A549 (cell line): ENCODE measurements around the gene ORC1.

Source experiments
- CEBPB ChIP-seq, 2 experiments: fragments of >200 bp in 1 of 2; sonication (Bioruptor Twin) in 1 of 2; formaldehyde crosslinking in 1 of 2; IDR thresholded peaks; 2 replicates each; pipeline ENCODE4 v1.6.1; 2012 to 2016
- CHD2 ChIP-seq: fragments of 150-350 bp; IDR thresholded peaks from 2 replicates; pipeline ENCODE4 v1.6.1; 2014; ENCODE audit warnings: low read length; ENCODE audit not compliant: partially characterized antibody
- CTCF ChIP-seq: fragments of >200 bp; sonication (Bioruptor Twin); formaldehyde crosslinking; IDR thresholded peaks from 3 replicates; pipeline ENCODE4 v1.5.1; 2016
- ESRRA ChIP-seq: fragments of 150-350 bp; IDR thresholded peaks from 2 replicates; pipeline ENCODE4 v1.6.1; 2014; ENCODE audit warnings: mild to moderate bottlenecking, low read length, borderline replicate concordance
- MAX ChIP-seq: IDR thresholded peaks from 2 replicates; pipeline ENCODE4 v1.6.1; 2012
- POLR2A ChIP-seq: IDR thresholded peaks from 2 replicates; pipeline ENCODE4 v1.6.1; 2012; ENCODE audit warnings: mild to moderate bottlenecking, low read length
- POLR2AphosphoS2 ChIP-seq: conservative IDR thresholded peaks from 2 replicates; pipeline ENCODE4 v1.6.1; 2012; ENCODE audit warnings: low read length, improper control_type of control experiment, inconsistent platforms
- RNF2 ChIP-seq: fragments of 200-600 bp; sonication (generic); IDR thresholded peaks from 2 replicates; pipeline ENCODE4 v1.6.1; 2016; ENCODE audit warnings: low read depth, mild to moderate bottlenecking, antibody characterized with exemption, moderate library complexity, borderline replicate concordance
- SMC3 ChIP-seq: fragments of >200 bp; sonication (Bioruptor Twin); formaldehyde crosslinking; IDR thresholded peaks from 3 replicates; pipeline ENCODE4 v1.6.1; 2018; ENCODE audit warnings: inconsistent platforms
- TP53 ChIP-seq: fragments of 250-450 bp; sonication (Bioruptor Pico); IDR thresholded peaks from 2 replicates; pipeline ENCODE4 v1.5.0; 2021; ENCODE audit warnings: mild to moderate bottlenecking, moderate library complexity
- ZFP36 ChIP-seq: fragments of 450-650 bp; IDR thresholded peaks from 2 replicates; pipeline ENCODE4 v1.6.1; 2014; ENCODE audit warnings: borderline replicate concordance; ENCODE audit not compliant: partially characterized antibody

GRCh38 chr1:52404116-52404974 is at the start of gene ORC1, which contains the start of gene PRPF38A:
- TF ChIP-seq RNF2 (no peak), CTCF (no peak), POLR2A (peak; percentile 48), MAX (peak; percentile 52), TP53 (CRISPR knock-in tag) (no peak), CHD2 (no peak), ESRRA (no peak), ZFP36 (no peak), CEBPB (IDR thresholded peaks at IDR 0.05) (peak; percentile 83 to 97), POLR2AphosphoS2 (no peak), SMC3 (0 out of 3 replicates have a peak, but pooled peaks have one; percentile 6)
